Endothelial cell of umbilical vein (primary cell): ENCODE measurements around the gene GLP1R.

ENCODE experiments used
- CTCF ChIP-seq, 2 donors: IDR thresholded peaks; 1 replicate in 1 of 2; 2 replicates in 1 of 2; pipeline ENCODE4 v1.5.1; 2011; ENCODE audit warnings: low read length in 2 of 2, mild to moderate bottlenecking in 2 of 2, moderate library complexity in 2 of 2, control low read depth in 1 of 2, inconsistent platforms in 1 of 2, low read depth in 1 of 2; ENCODE audit not compliant: insufficient read depth in 1 of 2; ENCODE audit errors: extremely low read depth in 1 of 2
- EZH2 ChIP-seq: IDR thresholded peaks from 2 replicates; pipeline ENCODE4 v1.6.1; 2012; ENCODE audit warnings: borderline replicate concordance, low read depth, mild to moderate bottlenecking, moderate library complexity, low read length, inconsistent platforms; ENCODE audit not compliant: severe bottlenecking
- FOS ChIP-seq: IDR thresholded peaks from 2 replicates; pipeline ENCODE4 v1.6.1; 2011; ENCODE audit warnings: mild to moderate bottlenecking, low read length, moderate library complexity, borderline replicate concordance; ENCODE audit not compliant: insufficient read depth
- MYC ChIP-seq: IDR thresholded peaks from one replicate; pipeline ENCODE4 v1.6.1; 2011; ENCODE audit warnings: mild to moderate bottlenecking, low read depth, low read length
- POLR2A ChIP-seq: IDR thresholded peaks from 2 replicates; pipeline ENCODE4 v1.6.1; 2012; ENCODE audit warnings: low read depth, mild to moderate bottlenecking, control low read depth, low read length
- POLR2AphosphoS5 ChIP-seq: IDR thresholded peaks from 2 replicates; pipeline ENCODE4 v1.6.1; 2012; ENCODE audit warnings: low read depth, mild to moderate bottlenecking, control low read depth, low read length, moderate library complexity; ENCODE audit not compliant: insufficient read depth
- TF ChIP-seq, protein P1 (sequence below): IDR thresholded peaks from 2 replicates; pipeline ENCODE4 v1.6.1; 2011; ENCODE audit not compliant: insufficient read depth, insufficient read length

DNA sequence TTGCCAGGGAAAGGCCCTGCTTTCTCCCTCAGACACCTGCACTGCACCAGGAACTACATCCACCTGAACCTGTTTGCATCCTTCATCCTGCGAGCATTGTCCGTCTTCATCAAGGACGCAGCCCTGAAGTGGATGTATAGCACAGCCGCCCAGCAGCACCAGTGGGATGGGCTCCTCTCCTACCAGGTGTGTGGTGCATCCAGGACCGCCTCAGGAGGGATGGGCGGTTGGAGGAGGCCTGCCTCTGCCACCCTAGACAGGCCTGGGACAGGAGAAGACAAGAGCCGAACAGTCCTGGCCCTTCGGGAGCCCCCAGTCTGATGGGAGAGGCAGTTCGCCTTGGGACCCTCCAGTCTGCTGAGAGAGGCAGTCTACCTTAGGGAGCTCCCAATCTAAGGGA is 24.2 kb downstream of the GLP1R start:
- TF ChIP-seq CTCF (IDR thresholded peaks at IDR 0.05; ENCODE audit: extremely low read depth in 1 of 2, insufficient read depth in 1 of 2, low read depth in 1 of 2, low read length in 2 of 2), result no peak
- TF ChIP-seq POLR2AphosphoS5, result no peak
- no peak for TF ChIP-seq POLR2A
- no peak for TF ChIP-seq EZH2
- TF ChIP-seq, protein P1, sequence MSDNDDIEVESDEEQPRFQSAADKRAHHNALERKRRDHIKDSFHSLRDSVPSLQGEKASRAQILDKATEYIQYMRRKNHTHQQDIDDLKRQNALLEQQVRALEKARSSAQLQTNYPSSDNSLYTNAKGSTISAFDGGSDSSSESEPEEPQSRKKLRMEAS, result no peak
- no peak for TF ChIP-seq FOS
- no peak for TF ChIP-seq MYC
